Progenitor cell of endocrine pancreas (in vitro differentiated cells): ENCODE data around the gene FNIP1. TPM values are rescaled to one million over a fixed set of nuclear protein-coding genes. Genes with fewer than 3 reads are reported as not detected.
"Not testable (repeated sequence)": the region's sequence is repeated elsewhere in the genome, so short reads cannot be mapped to it uniquely, and the experiment has no call there.

ENCODE experiments used
- DNase-seq: peaks from one replicate; pipeline ENCODE4 v3.0.0; 2021; ENCODE audit warnings: low spot score; ENCODE audit not compliant: unreplicated experiment
- H3K27ac Mint-ChIP-seq: 2 replicates; pipeline ENCODE4 v1.8.0; 2021; ENCODE audit warnings: mild to moderate bottlenecking, moderate library complexity, mixed read lengths
- H3K27me3 Mint-ChIP-seq: 2 replicates; pipeline ENCODE4 v1.8.0; 2021; ENCODE audit warnings: mixed read lengths
- H3K36me3 Mint-ChIP-seq: 2 replicates; pipeline ENCODE4 v1.8.0; 2022; ENCODE audit warnings: mixed read lengths; ENCODE audit not compliant: insufficient read depth
- H3K4me1 Mint-ChIP-seq: 2 replicates; pipeline ENCODE4 v1.8.0; 2021; ENCODE audit warnings: low read depth, mixed read lengths
- H3K4me3 Mint-ChIP-seq: 2 replicates; pipeline ENCODE4 v1.8.0; 2021; ENCODE audit warnings: low read depth, mild to moderate bottlenecking, moderate library complexity, mixed read lengths
- H3K9me3 Mint-ChIP-seq: 2 replicates; pipeline ENCODE4 v1.8.0; 2021; ENCODE audit warnings: low read depth, mixed read lengths
- total RNA-seq: library from RNA; stranded (reverse); gene quantifications from 2 replicates; pipeline ENCODE4 v1.2.1, GENCODE V29; 2021
- TF ChIP-seq, protein P1 (sequence below): fragments of 200-600 bp; sonication (generic); IDR thresholded peaks from one replicate; pipeline ENCODE4 v1.5.0; 2021; ENCODE audit warnings: antibody characterized with exemption, mild to moderate bottlenecking; ENCODE audit not compliant: unreplicated experiment

Gene FNIP1
- total RNA-seq, 1 donor from 2014 or later, result 28.8 TPM

DNA sequence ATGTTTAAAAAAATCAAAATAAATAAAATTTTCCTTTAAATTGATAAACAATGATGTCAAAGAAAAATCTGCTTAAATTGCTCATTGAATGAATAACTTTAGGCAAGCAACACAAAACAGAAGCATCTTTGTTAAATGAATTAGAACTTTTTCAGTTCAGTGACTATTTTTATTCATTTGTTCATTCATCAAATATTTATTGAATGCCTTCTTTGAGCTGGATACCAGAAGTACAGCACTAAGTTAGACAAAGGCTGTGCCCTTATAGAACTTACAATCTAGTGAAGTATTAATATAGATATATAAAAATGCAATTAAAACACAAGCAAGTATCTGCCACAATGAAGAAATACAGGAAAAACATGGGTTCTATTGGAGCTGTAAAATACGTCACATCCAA is 10.8 kb downstream of the FNIP1 start:
- Mint-ChIP-seq H3K36me3 (peaks cover 17% of the 10 kb centered on the region), H3K9me3 (peaks cover 10% of the 10 kb centered on the region), H3K27ac (no peak overlapping the region), H3K4me1 (peaks cover 10% of the 10 kb centered on the region), H3K4me3 (no peak overlapping the region), H3K27me3 (no peaks in the 10 kb centered on the region)
- TF ChIP-seq, protein P1, sequence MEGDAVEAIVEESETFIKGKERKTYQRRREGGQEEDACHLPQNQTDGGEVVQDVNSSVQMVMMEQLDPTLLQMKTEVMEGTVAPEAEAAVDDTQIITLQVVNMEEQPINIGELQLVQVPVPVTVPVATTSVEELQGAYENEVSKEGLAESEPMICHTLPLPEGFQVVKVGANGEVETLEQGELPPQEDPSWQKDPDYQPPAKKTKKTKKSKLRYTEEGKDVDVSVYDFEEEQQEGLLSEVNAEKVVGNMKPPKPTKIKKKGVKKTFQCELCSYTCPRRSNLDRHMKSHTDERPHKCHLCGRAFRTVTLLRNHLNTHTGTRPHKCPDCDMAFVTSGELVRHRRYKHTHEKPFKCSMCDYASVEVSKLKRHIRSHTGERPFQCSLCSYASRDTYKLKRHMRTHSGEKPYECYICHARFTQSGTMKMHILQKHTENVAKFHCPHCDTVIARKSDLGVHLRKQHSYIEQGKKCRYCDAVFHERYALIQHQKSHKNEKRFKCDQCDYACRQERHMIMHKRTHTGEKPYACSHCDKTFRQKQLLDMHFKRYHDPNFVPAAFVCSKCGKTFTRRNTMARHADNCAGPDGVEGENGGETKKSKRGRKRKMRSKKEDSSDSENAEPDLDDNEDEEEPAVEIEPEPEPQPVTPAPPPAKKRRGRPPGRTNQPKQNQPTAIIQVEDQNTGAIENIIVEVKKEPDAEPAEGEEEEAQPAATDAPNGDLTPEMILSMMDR, result no peak
- no peak for DNase-seq

DNA sequence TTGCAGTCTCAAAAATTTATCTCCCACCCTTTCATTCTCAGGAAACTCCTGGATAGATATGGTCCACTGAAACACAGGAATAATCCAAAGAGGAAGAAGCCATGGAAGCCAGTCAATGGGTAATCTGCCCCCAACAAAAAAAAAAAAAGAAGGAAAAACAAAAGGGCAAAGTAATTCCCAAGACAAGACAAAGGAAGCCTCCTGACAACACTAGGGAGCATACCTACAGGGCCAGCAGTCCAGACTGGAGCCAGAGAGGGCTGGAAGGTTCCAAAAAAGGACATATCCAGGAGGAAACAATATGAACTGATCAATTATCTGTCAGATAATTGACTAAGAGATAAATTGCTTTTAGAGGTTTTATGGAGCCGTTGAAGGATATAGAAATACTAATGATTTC is 12.9 kb downstream of the FNIP1 start:
- Mint-ChIP-seq H3K4me1 (peaks cover 10% of the 10 kb centered on the region), H3K9me3 (peaks cover 6% of the 10 kb centered on the region), H3K4me3 (no peak overlapping the region), H3K27ac (peak overlapping the region; percentile 39), H3K36me3 (peaks cover 15% of the 10 kb centered on the region), H3K27me3 (no peaks in the 10 kb centered on the region)
- TF ChIP-seq, protein P1, result no peak
- no peak for DNase-seq

GRCh38 chr5:131783357-131783756 is 13.5 kb downstream of the FNIP1 start:
- no peak overlapping the region for H3K4me3 Mint-ChIP-seq
- TF ChIP-seq, protein P1, result no peak

DNA sequence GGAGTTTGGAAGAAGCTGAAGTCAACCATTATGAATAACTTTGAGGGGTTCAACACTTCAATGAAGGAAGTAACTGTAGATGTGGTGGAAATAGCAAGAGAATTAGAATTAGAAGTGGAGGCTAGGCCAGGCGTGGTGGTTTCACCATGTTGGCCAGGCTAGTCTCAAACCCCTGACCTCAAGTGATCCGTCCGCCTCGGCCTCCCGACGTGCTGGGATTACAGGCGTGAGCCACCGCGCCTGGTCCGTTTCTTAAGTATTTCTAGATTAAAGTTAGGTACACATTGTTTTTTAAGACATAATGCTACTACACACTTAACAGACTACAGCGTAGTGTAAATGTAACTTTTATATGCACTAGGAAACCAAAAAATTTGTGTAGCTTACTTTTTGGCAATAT is 14.1 kb downstream of the FNIP1 start:
- no peaks in the 10 kb centered on the region for H3K27me3 Mint-ChIP-seq
- no peak for DNase-seq

More at GRCh38 chr5:131783357-131783756, 13.5 kb downstream of the FNIP1 start:
- Mint-ChIP-seq H3K9me3 (peaks cover 6% of the 10 kb centered on the region), H3K27me3 (no peaks in the 10 kb centered on the region), H3K4me1 (peaks cover 10% of the 10 kb centered on the region), H3K27ac (no peak overlapping the region), H3K36me3 (peaks cover 15% of the 10 kb centered on the region)
- no peak for DNase-seq

GRCh38 chr5:131778141-131778540 is 18.7 kb downstream of the FNIP1 start:
- not testable (repeated sequence) for H3K27ac Mint-ChIP-seq, H3K4me3 Mint-ChIP-seq, H3K9me3 Mint-ChIP-seq, H3K4me1 Mint-ChIP-seq, DNase-seq, H3K27me3 Mint-ChIP-seq
- peaks cover 11% of the 10 kb centered on the region for H3K36me3 Mint-ChIP-seq

More for the DNA sequence above, 14.1 kb downstream of the FNIP1 start:
- peaks cover 6% of the 10 kb centered on the region for H3K9me3 Mint-ChIP-seq
- H3K36me3 Mint-ChIP-seq, result peaks cover 14% of the 10 kb centered on the region
- H3K27ac Mint-ChIP-seq, result no peak overlapping the region
- H3K4me1 Mint-ChIP-seq, result peaks cover 6% of the 10 kb centered on the region
- H3K4me3 Mint-ChIP-seq, result no peak overlapping the region
- TF ChIP-seq, protein P1, result no peak

GRCh38 chr5:131776450-131776849 is 20.4 kb downstream of the FNIP1 start:
- TF ChIP-seq, protein P1, result no peak
- H3K4me1 Mint-ChIP-seq, result peaks cover 3% of the 10 kb centered on the region
- no peak for DNase-seq
- no peaks in the 10 kb centered on the region for H3K27me3 Mint-ChIP-seq
- H3K27ac Mint-ChIP-seq, result no peak overlapping the region
- H3K9me3 Mint-ChIP-seq, result peaks cover 4% of the 10 kb centered on the region
- H3K36me3 Mint-ChIP-seq, result peaks cover 4% of the 10 kb centered on the region
- H3K4me3 Mint-ChIP-seq, result no peak overlapping the region
